Measurements from ENCODE around the gene CELF5.

GRCh38 chr19:3279306-3279705 lies 54.8 kb downstream of the CELF5 start:
- no peak for TF ChIP-seq CTCF (conservative IDR thresholded peaks at IDR 0.05)
- no peak for TF ChIP-seq EZH2 (IDR thresholded peaks at IDR 0.05; ENCODE audit: low read depth)

Data from PC-9 (cell line).